HFFc6 (cell line): Measurements from ENCODE around the gene SACS. TPM values are rescaled to one million over a fixed set of nuclear protein-coding genes. Genes with fewer than 3 reads are reported as not detected.
"Not testable (repeated sequence)": the region's sequence is repeated elsewhere in the genome, so short reads cannot be mapped to it uniquely, and the experiment has no call there.

Experiments used
- DNase-seq: peaks from one replicate; pipeline ENCODE4 v3.0.0-alpha.2; 2018
- H3K27ac Mint-ChIP-seq: 2 replicates; pipeline ENCODE4 v1.8.0; 2020; ENCODE audit warnings: mild to moderate bottlenecking, mixed read lengths
- H3K27me3 Mint-ChIP-seq: 2 replicates; pipeline ENCODE4 v1.8.0; 2021; ENCODE audit warnings: mild to moderate bottlenecking, moderate library complexity, mixed read lengths; ENCODE audit not compliant: insufficient read depth
- H3K36me3 Mint-ChIP-seq: 2 replicates; pipeline ENCODE4 v1.8.0; 2021; ENCODE audit warnings: low read depth, mixed read lengths
- H3K4me1 Mint-ChIP-seq: 2 replicates; pipeline ENCODE4 v1.8.0; 2020; ENCODE audit warnings: low read depth, mixed read lengths
- H3K4me3 Mint-ChIP-seq: 2 replicates; pipeline ENCODE4 v1.8.0; 2020; ENCODE audit warnings: mild to moderate bottlenecking, moderate library complexity, mixed read lengths
- H3K9me3 Mint-ChIP-seq: 2 replicates; pipeline ENCODE4 v1.8.0; 2020; ENCODE audit warnings: mild to moderate bottlenecking, mixed read lengths
- total RNA-seq, 6 experiments: library from RNA; stranded (reverse); fragmentation: NEBNext Ultra II Directional; extraction: Animal tissue kit (Norgen Biotek cat#: 25700); gene quantifications; 2 replicates in 1 of 6; 3 replicates in 5 of 6; pipeline ENCODE4 v1.2.3, GENCODE V29; 2021
- TF ChIP-seq, protein P1 (sequence below): fragments of 200-600 bp; sonication (generic); IDR thresholded peaks from 2 replicates; pipeline ENCODE4 v1.5.0; 2021; ENCODE audit warnings: antibody characterized with exemption, mild to moderate bottlenecking

SACS gene
- total RNA-seq, 6 experiments from 2014 or later, result 43.9 to 50.9 (median 47.1) TPM

DNA sequence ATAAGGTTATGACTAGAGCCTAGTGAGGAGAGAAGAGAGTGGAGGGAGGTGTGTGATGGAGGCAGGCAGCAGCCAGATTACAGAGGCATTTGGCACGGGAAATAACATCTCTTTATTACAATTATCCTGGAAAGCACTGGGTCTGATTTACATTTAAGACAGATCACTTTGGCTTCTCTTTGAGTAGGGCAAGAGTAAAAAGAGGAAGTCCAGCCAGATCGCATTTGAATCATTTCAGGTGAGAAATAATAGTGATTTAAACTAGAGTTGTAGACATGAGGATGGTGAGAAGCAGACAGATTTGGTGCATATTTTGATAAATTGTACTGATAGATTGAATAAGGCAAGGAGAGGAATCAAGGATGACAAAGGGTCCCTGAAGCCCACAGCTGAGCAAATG, 9.6 kb upstream of the SACS start:
- Mint-ChIP-seq H3K27me3 (no peaks in the 10 kb centered on the region; the same call in 1 of the 2 replicates), H3K9me3 (no peaks in the 10 kb centered on the region), H3K4me3 (no peak overlapping the region), H3K4me1 (peaks cover 6% of the 10 kb centered on the region), H3K27ac (no peak overlapping the region), H3K36me3 (no peaks in the 10 kb centered on the region)
- TF ChIP-seq, protein P1, sequence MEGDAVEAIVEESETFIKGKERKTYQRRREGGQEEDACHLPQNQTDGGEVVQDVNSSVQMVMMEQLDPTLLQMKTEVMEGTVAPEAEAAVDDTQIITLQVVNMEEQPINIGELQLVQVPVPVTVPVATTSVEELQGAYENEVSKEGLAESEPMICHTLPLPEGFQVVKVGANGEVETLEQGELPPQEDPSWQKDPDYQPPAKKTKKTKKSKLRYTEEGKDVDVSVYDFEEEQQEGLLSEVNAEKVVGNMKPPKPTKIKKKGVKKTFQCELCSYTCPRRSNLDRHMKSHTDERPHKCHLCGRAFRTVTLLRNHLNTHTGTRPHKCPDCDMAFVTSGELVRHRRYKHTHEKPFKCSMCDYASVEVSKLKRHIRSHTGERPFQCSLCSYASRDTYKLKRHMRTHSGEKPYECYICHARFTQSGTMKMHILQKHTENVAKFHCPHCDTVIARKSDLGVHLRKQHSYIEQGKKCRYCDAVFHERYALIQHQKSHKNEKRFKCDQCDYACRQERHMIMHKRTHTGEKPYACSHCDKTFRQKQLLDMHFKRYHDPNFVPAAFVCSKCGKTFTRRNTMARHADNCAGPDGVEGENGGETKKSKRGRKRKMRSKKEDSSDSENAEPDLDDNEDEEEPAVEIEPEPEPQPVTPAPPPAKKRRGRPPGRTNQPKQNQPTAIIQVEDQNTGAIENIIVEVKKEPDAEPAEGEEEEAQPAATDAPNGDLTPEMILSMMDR, result no peak
- DNase-seq, result no peak

DNA sequence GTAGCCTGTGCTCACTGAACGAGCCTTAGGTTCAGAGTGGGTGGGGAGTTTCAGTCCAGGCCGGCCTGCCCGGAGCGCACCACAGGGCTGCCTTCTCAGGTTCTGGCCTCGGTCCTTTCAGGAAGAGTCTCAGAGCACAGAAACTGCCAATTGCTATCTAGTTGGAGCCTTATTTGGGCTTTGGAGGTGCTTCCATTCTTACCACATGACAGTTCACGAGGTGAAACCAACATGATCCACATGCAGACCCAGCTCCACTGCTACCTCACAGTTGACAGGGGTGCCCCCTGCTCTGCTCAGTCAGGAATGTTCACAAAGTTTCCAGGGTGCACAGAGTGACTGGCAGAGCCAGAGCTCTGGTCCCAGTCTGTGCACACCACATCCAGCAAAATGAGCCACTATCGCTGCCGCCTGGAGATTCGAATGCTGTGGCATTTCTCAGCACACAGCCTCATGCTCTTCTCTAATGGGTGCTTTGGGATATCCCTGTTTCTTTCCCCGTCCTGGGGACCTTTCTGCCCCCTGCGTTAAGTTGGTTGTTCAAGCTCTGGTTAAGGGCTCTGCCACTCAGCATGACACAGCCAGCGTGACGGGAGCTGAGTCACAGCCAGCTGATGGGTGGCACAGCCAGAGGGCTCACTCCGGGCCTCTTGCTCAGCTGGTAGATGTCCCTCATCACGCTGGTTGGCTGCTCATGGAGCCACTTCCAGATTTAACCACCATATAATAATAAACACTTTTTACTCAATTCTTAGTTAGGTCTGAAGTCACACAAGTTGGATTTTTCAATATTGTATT, 7.5 kb upstream of the SACS start:
- no peak overlapping the region for H3K27ac Mint-ChIP-seq
- no peaks in the 10 kb centered on the region for H3K9me3 Mint-ChIP-seq
- no peaks in the 10 kb centered on the region for H3K4me1 Mint-ChIP-seq
- no peaks in the 10 kb centered on the region; the same call in none of the 2 replicates for H3K27me3 Mint-ChIP-seq
- no peak for DNase-seq
- H3K4me3 Mint-ChIP-seq, result no peak overlapping the region
- H3K36me3 Mint-ChIP-seq, result no peaks in the 10 kb centered on the region
- TF ChIP-seq, protein P1, result no peak

GRCh38 chr13:23440324-23440723, 6.8 kb upstream of the SACS start:
- DNase-seq, H3K27me3 Mint-ChIP-seq, H3K27ac Mint-ChIP-seq: not testable (repeated sequence)

DNA sequence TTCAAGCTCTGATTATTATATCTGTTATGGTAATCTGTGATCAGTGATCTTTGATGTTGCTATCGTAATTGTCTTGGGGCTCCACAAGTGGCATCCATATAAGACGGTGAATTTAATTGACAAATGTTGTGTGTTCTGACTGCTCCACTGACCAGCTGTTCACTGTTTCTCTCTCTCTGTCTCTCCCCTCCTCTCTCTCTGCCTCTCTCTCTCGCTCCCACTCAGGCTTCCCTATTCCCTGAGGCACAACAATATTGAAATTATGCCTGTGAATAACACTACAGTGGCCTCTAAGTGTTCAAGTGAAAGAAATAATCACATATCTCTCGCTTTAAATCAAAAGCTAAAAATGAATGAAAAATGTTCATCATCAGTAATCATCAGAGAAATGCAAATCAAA, 4.4 kb upstream of the SACS start:
- Mint-ChIP-seq H3K27me3 (no peaks in the 10 kb centered on the region; the same call in none of the 2 replicates), H3K4me1 (peaks cover 8% of the 10 kb centered on the region), H3K9me3 (no peaks in the 10 kb centered on the region), H3K27ac (no peak overlapping the region), H3K4me3 (no peak overlapping the region), H3K36me3 (no peaks in the 10 kb centered on the region)
- TF ChIP-seq, protein P1, result no peak
- no peak for DNase-seq

More at GRCh38 chr13:23440324-23440723, 6.8 kb upstream of the SACS start:
- H3K4me1 Mint-ChIP-seq, H3K4me3 Mint-ChIP-seq, H3K36me3 Mint-ChIP-seq, H3K9me3 Mint-ChIP-seq: not testable (repeated sequence)

DNA sequence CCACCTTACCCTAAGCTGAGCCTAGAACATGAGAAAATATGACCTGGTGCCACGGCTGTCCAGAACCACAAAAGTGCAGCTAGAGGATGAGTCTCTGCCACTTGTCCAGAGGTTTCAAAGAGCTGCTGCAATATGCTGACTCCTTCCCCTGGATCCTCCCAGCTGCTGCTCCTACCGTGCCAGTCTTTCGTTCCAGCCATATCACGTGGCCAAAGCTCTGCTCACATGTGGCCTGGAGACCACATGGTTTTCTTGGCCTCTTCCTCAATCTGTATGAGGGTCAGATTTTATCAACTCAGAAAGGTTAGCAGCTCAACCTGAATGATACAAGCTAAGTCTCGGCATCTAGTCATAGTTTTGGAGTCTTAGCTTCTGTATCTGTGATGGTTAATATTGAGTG, 3.2 kb upstream of the SACS start:
- no peaks in the 10 kb centered on the region for H3K9me3 Mint-ChIP-seq
- TF ChIP-seq, protein P1, result no peak
- no peak for DNase-seq
- no peaks in the 10 kb centered on the region for H3K36me3 Mint-ChIP-seq
- no peak overlapping the region for H3K4me3 Mint-ChIP-seq
- H3K27me3 Mint-ChIP-seq, result no peaks in the 10 kb centered on the region; the same call in none of the 2 replicates
- H3K4me1 Mint-ChIP-seq, result peaks cover 20% of the 10 kb centered on the region
- H3K27ac Mint-ChIP-seq, result no peak overlapping the region

- Mint-ChIP-seq H3K27ac (no peak overlapping the region), H3K9me3 (no peaks in the 10 kb centered on the region), H3K27me3 (no peaks in the 10 kb centered on the region; the same call in none of the 2 replicates), H3K4me3 (peak overlapping the region; percentile 98; the same call in 1 of the 2 replicates), H3K36me3 (no peaks in the 10 kb centered on the region), H3K4me1 (peaks cover 32% of the 10 kb centered on the region)
- no peak for DNase-seq
- TF ChIP-seq, protein P1, result no peak
Measured at GRCh38 chr13:23434491-23434890, 989 bp upstream of the SACS start.
